Left lung (tissue), 10 donors: ENCODE measurements around the gene ANKRD13B. TPM values are rescaled to one million over a fixed set of nuclear protein-coding genes. Genes with fewer than 3 reads are reported as not detected.

ENCODE experiments used
- ATAC-seq: fragments of 200-7000 bp; cut with Tn5 transposase; one replicate; pipeline ENCODE4 v1.9.1; 2020; ENCODE audit warnings: moderate library complexity
- DNase-seq, 4 donors: peaks; one replicate each; pipeline ENCODE4 v3.0.0-alpha.2; 2013 to 2020
- H3K27ac ChIP-seq, 2 donors: fragments of 200-600 bp; sonication (generic) in 1 of 2; one replicate each; pipeline versions ENCODE4 v1.5.0 to v1.8.0; 2020 to 2021
- H3K27me3 ChIP-seq, 2 donors: fragments of 200-600 bp; sonication (generic) in 1 of 2; one replicate each; pipeline versions ENCODE4 v1.5.0 to v1.8.0; 2020 to 2021
- H3K36me3 ChIP-seq, 2 donors: fragments of 200-600 bp; sonication (generic) in 1 of 2; one replicate each; pipeline versions ENCODE4 v1.5.0 to v1.8.0; 2020 to 2021
- H3K4me1 ChIP-seq, 2 donors: fragments of 200-600 bp; one replicate each; pipeline ENCODE4 v1.8.0; 2021
- H3K4me3 ChIP-seq, 2 donors: fragments of 200-600 bp; sonication (generic) in 1 of 2; one replicate each; pipeline versions ENCODE4 v1.5.0 to v1.8.0; 2020 to 2021; ENCODE audit warnings: mild to moderate bottlenecking in 1 of 2
- H3K9me3 ChIP-seq, 2 donors: fragments of 200-600 bp; sonication (generic) in 1 of 2; one replicate each; pipeline versions ENCODE4 v1.5.0 to v1.8.0; 2020 to 2021
- CTCF ChIP-seq, 2 donors: fragments of 200-600 bp; sonication (generic) in 1 of 2; IDR thresholded peaks; one replicate each; pipeline versions ENCODE4 v1.5.0 to v1.8.0; 2021; ENCODE audit warnings: antibody characterized with exemption in 2 of 2
- intact Hi-C, 2 donors: fragments of 100-400 bp; cut with DNase I; formaldehyde crosslinking; loops; one replicate each; pipeline versions ENCODE4 v1.11.2 to v1.14.2; 2022
- polyA plus RNA-seq, 6 donors: library from polyadenylated mRNA; unstranded; fragments of 120-200 nt; gene quantifications; one replicate each; pipeline ENCODE4 v1.2.1, GENCODE V29; 2013; ENCODE audit not compliant: insufficient read length in 6 of 6
- total RNA-seq, 2 donors: library from RNA; stranded (reverse); fragmentation: NEBNext Ultra II Directional; extraction: Animal tissue kit (Norgen Biotek cat#: 25700); gene quantifications; one replicate each; pipeline ENCODE4 v1.2.1, GENCODE V29; 2021
- donor health status: DM: no; HTN: yes; CAD: no.
- donor health status: DM: no; HTN: no; CAD: no.

ANKRD13B gene
- total and polyA plus RNA-seq, 8 donors, result 7.7 to 14.3 (median 9.5) TPM

GRCh38 chr17:29588562-29589411 is 4.1 kb upstream of the ANKRD13B start:
- no peaks in the 10 kb centered on the region for H3K36me3 ChIP-seq
- no peak for TF ChIP-seq CTCF (IDR thresholded peaks at IDR 0.05)
- peak overlapping the region; percentile 53 to 77 for H3K4me3 ChIP-seq
- ATAC-seq, result no peak
- H3K27ac ChIP-seq, result peak overlapping the region; percentile 41 to 80
- peak in 1 of 4 donors; percentile 88 for DNase-seq
- intact Hi-C loops, result no loop called here
- H3K9me3 ChIP-seq, result no peaks in the 10 kb centered on the region
- peaks cover 0 to 33% of the 10 kb centered on the region in 2 donors for H3K27me3 ChIP-seq
- H3K4me1 ChIP-seq, result peaks cover 43 to 87% of the 10 kb centered on the region in 2 donors

DNA sequence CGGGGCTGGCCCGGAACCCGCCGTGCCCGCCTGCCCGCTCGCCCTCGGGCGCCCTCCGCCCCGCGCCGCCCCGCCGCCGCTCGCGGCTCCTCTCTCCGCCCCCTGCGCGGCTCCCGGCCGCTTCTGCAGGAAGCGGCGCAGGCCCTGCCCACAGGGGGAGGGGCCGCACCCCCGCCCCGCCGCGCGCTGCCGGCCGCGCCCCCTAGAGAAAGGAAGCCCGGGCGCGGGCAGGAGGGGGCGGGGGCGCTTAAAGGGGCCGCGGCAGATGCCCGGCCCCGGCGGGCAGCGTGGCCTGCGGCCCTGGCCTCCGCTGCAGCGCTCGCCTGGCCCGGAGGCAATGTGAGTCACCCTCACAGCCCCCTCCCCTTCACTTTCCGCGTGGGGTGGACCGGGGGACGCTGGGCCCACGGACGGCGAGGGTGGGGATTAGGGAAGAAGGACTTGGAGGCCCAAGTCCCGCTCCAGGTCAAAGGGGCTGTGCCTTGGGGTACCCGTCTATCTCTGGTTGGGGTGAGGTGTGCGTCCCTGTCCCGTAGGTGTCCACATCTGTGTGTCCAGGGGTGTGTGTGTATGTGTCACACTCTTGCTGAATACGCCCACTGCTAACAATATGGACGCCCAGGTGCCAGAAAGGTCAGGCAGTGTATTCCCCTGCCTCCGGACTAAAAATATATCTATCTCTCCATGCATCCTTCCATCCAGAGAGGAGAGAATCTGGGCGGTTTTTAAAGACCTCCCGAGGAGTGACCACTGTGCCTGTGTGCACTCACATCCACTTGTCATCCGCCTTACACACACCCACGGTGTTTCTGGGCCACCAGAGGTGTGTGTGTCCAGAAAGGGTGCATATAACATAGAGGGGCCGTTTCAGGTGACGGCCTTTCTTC is 3.2 kb upstream of the ANKRD13B start, which contains the start of gene GIT1:
TSS of gene GIT1 (minus strand) at position 125 of the 887 bp plus-strand sequence. CDS start 270 bp downstream, outside the sequence.
- no peak for TF ChIP-seq CTCF (IDR thresholded peaks at IDR 0.05)
- H3K9me3 ChIP-seq, result no peaks in the 10 kb centered on the region
- H3K27ac ChIP-seq, result peak within 1 kb of the TSS; percentile 69 to 80
- intact Hi-C loops, result no loop called here
- ATAC-seq (peak; percentile 77), DNase-seq (peak; percentile 86 to 98 (median 88))
- H3K27me3 ChIP-seq, result peaks cover 0 to 42% of the 10 kb centered on the region in 2 donors
- H3K36me3 ChIP-seq, result no peaks in the 10 kb centered on the region
- H3K4me3 ChIP-seq, result peak within 1 kb of the TSS; percentile 53 to 77
- H3K4me1 ChIP-seq, result peaks cover 40 to 85% of the 10 kb centered on the region in 2 donors

- DNase-seq (no peak), ATAC-seq (no peak)
Observed at GRCh38 chr17:29590411-29591145, 2.4 kb upstream of the ANKRD13B start.

GRCh38 chr17:29591146-29591736 is 1.7 kb upstream of the ANKRD13B start:
- ATAC-seq, result peak; percentile 3
- peak overlapping the region; percentile 73 to 80 for H3K27ac ChIP-seq
- intact Hi-C loops, result no loop called here
- peak in 1 of 4 donors; percentile 59 for DNase-seq
- TF ChIP-seq CTCF (IDR thresholded peaks at IDR 0.05), result no peak
- H3K36me3 ChIP-seq, result no peaks in the 10 kb centered on the region
- H3K9me3 ChIP-seq, result no peaks in the 10 kb centered on the region
- H3K4me3 ChIP-seq, result peak overlapping the region; percentile 10 to 52
- H3K4me1 ChIP-seq, result peaks cover 40 to 70% of the 10 kb centered on the region in 2 donors
- peaks cover 0 to 46% of the 10 kb centered on the region in 2 donors for H3K27me3 ChIP-seq

More at GRCh38 chr17:29590411-29591145, 2.4 kb upstream of the ANKRD13B start:
- intact Hi-C loops, result no loop called here
- TF ChIP-seq CTCF (IDR thresholded peaks at IDR 0.05), result no peak
- H3K4me3 ChIP-seq, result peak overlapping the region; percentile 31 to 52
- H3K36me3 ChIP-seq, result no peaks in the 10 kb centered on the region
- peaks cover 40 to 77% of the 10 kb centered on the region in 2 donors for H3K4me1 ChIP-seq
- H3K9me3 ChIP-seq, result no peaks in the 10 kb centered on the region
- H3K27ac ChIP-seq, result peak overlapping the region; percentile 73 to 80
- peaks cover 0 to 46% of the 10 kb centered on the region in 2 donors for H3K27me3 ChIP-seq
